ENCODE measurements around the gene TRIM6. TPM values are rescaled to one million over a fixed set of nuclear protein-coding genes. Genes with fewer than 3 reads are reported as not detected.

The TRIM6 gene
- total RNA-seq, 1 donor from 2014 or later = 11.8 TPM

DNA sequence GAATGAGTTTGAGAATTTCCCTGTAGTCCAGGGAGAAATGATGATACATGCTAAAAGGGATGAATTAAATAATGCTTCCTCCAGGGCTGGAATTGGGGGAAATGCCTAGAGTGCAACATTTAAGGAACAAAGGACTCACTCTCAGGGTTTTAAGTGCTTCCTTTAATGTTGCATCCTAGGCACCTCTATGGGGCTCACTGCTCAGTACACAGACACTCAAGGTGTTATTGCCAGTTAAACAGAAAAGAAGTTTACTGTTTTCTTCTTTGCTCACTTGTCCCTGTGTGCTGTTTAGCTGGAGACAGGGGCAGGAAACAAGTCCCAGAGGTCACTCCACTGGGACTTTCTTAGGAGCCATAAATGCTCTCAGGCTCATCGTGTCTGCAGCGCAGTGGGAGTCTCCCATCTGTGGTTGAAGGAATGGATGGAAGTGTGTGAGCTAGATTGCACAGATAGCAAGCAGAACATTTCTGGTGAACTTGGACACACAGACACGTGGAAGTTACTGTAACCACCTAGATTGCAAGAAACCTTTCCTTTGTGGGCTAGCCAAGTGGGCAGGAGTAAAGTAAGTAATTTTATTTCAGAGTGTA lies 39.7 kb upstream of the TRIM6 start:
- Mint-ChIP-seq H3K4me1 (no peaks in the 10 kb centered on the region), H3K27me3 (ENCODE audit: low read depth) (peaks cover 23% of the 10 kb centered on the region), H3K4me3 (no peak overlapping the region), H3K27ac (ENCODE audit: unreplicated experiment) (no peak overlapping the region), H3K9me3 (no peaks in the 10 kb centered on the region), H3K36me3 (ENCODE audit: low read depth) (no peaks in the 10 kb centered on the region)
- DNase-seq (ENCODE audit: low read depth, low spot score) = no peak
- TF ChIP-seq, protein P1, sequence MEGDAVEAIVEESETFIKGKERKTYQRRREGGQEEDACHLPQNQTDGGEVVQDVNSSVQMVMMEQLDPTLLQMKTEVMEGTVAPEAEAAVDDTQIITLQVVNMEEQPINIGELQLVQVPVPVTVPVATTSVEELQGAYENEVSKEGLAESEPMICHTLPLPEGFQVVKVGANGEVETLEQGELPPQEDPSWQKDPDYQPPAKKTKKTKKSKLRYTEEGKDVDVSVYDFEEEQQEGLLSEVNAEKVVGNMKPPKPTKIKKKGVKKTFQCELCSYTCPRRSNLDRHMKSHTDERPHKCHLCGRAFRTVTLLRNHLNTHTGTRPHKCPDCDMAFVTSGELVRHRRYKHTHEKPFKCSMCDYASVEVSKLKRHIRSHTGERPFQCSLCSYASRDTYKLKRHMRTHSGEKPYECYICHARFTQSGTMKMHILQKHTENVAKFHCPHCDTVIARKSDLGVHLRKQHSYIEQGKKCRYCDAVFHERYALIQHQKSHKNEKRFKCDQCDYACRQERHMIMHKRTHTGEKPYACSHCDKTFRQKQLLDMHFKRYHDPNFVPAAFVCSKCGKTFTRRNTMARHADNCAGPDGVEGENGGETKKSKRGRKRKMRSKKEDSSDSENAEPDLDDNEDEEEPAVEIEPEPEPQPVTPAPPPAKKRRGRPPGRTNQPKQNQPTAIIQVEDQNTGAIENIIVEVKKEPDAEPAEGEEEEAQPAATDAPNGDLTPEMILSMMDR (conservative IDR thresholded peaks at IDR 0.05) = no peak

DNA sequence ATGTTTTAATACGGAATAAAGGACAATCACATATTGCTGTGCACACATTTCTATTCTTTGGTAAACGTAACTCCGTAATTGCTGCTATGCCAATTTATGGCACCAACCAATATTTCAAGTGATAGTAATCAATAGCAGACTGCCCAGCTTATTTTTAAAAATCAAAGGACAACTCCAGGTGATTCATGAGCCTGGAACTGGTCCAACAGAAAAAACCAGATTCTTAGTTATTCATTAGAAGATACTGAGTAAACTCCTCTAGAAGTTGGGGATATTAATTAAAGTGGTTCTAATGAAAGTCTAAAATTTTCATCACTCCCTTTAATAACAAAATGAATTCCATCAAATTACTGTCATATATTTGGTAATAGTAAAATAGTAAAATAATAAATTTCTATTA lies 38.7 kb upstream of the TRIM6 start:
- DNase-seq (ENCODE audit: low read depth, low spot score) = no peak
- Mint-ChIP-seq H3K4me1 (no peaks in the 10 kb centered on the region), H3K27ac (ENCODE audit: unreplicated experiment) (no peak overlapping the region), H3K4me3 (no peak overlapping the region), H3K36me3 (ENCODE audit: low read depth) (no peaks in the 10 kb centered on the region), H3K9me3 (no peaks in the 10 kb centered on the region), H3K27me3 (ENCODE audit: low read depth) (peaks cover 23% of the 10 kb centered on the region)
- TF ChIP-seq, protein P1 (conservative IDR thresholded peaks at IDR 0.05) = no peak

DNA sequence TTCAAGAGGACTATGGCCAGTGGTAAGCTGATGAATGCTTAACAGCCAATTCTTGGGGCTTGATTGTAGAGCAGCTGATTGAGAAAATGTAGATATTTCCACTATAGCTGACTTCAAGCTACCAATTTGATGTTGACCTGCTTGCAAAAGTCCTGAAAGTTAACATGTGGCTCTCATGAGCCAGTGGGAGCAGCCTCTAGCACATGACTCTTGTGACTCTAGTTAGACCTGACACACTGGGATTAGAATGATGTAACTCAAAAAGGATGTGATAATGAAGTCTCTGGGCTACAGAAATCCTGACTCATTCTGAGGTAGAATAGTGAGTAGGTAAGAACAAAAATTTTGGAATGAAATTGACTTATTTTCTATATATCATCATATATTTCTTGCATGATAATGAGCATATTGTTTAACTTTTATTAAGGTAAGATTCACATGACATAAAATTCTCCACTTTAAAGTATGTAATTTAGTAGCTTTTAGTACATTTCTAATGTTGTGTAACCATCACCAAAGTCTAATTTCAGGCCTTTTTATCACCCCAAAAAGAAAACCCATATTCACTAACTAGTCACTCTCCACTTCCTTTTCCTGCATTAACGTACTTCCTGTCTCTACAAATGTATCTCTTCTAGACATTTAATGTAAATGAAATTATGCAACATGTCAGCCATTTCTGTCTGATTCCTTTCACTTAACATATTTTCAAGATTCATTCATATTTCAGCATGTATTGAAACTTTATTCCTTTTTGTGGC lies 32.0 kb upstream of the TRIM6 start:
- H3K27ac Mint-ChIP-seq (ENCODE audit: unreplicated experiment) = no peak overlapping the region
- DNase-seq (ENCODE audit: low read depth, low spot score) = no peak
- H3K27me3 Mint-ChIP-seq (ENCODE audit: low read depth) = no peaks in the 10 kb centered on the region
- H3K4me1 Mint-ChIP-seq = no peaks in the 10 kb centered on the region
- no peak overlapping the region for H3K4me3 Mint-ChIP-seq
- TF ChIP-seq, protein P1 (conservative IDR thresholded peaks at IDR 0.05) = no peak
- no peaks in the 10 kb centered on the region for H3K9me3 Mint-ChIP-seq
- H3K36me3 Mint-ChIP-seq (ENCODE audit: low read depth) = no peaks in the 10 kb centered on the region

DNA sequence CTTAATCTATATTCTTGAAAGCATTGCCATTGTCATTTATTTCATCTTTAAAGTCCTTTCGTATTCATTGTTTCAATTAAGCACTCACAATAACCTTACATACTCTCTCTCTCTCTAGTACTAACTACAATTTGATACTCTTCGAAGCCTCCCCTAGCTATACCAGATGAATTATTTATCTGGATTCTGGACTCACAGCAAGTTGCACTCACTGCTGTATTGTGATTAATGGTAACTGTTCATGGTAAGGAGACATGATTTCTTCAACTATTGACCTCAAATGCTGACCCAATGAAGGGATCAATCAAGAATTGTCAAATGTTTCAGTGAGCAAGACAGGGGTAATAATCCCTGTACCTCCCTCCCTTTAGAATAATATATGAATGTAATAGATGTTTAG lies 21.8 kb upstream of the TRIM6 start:
- no peaks in the 10 kb centered on the region for H3K36me3 Mint-ChIP-seq (ENCODE audit: low read depth)
- no peaks in the 10 kb centered on the region for H3K27me3 Mint-ChIP-seq (ENCODE audit: low read depth)
- no peak for DNase-seq (ENCODE audit: low read depth, low spot score)
- TF ChIP-seq, protein P1 (conservative IDR thresholded peaks at IDR 0.05) = no peak
- no peaks in the 10 kb centered on the region for H3K4me1 Mint-ChIP-seq
- H3K4me3 Mint-ChIP-seq = no peak overlapping the region
- no peak overlapping the region for H3K27ac Mint-ChIP-seq (ENCODE audit: unreplicated experiment)
- H3K9me3 Mint-ChIP-seq = peaks cover 2% of the 10 kb centered on the region

GRCh38 chr11:5575152-5575551 lies 21.3 kb upstream of the TRIM6 start:
- TF ChIP-seq, protein P1 (conservative IDR thresholded peaks at IDR 0.05) = no peak
- no peaks in the 10 kb centered on the region for H3K27me3 Mint-ChIP-seq (ENCODE audit: low read depth)
- H3K27ac Mint-ChIP-seq (ENCODE audit: unreplicated experiment) = no peak overlapping the region
- no peak for DNase-seq (ENCODE audit: low read depth, low spot score)
- H3K4me1 Mint-ChIP-seq = no peaks in the 10 kb centered on the region
- no peaks in the 10 kb centered on the region for H3K36me3 Mint-ChIP-seq (ENCODE audit: low read depth)
- H3K9me3 Mint-ChIP-seq = peaks cover 2% of the 10 kb centered on the region
- H3K4me3 Mint-ChIP-seq = no peak overlapping the region
